IMR-90 (cell line): ENCODE measurements around the gene TCF7L1. TPM values are rescaled to one million over a fixed set of nuclear protein-coding genes. Genes with fewer than 3 reads are reported as not detected.

Source experiments
- ATAC-seq: fragments of 200-7000 bp; cut with Tn5 transposase; 2 replicates; pipeline ENCODE4 v1.9.1; 2020; ENCODE audit warnings: low read depth, mild to moderate bottlenecking, moderate library complexity
- Bru-seq: library from RNA; stranded (reverse); fragments of 400-500 nt; gene quantifications from one replicate; lab custom pipeline; 2021; lab: Mats Ljungman, UMichigan
- BruChase-seq, 2 experiments: library from RNA; stranded (reverse); fragments of 400-500 nt; gene quantifications; one replicate each; lab custom pipeline; 2021; lab: Mats Ljungman, UMichigan
- BruUV-seq: library from RNA; stranded (reverse); fragments of 400-500 nt; replicated peaks from 2 replicates; lab custom pipeline; 2021; lab: Mats Ljungman, UMichigan
- CTCF ChIA-PET: fragments of 300-600 bp; formaldehyde crosslinking; extraction: SDS; loops from one replicate; lab custom pipeline; 2021; ENCODE audit warnings: antibody characterized with exemption; lab: Yijun Ruan, JAX
- POLR2A ChIA-PET: fragments of 300-600 bp; sonication (Branson Sonifier 250); formaldehyde crosslinking; loops from one replicate; lab custom pipeline; 2022; ENCODE audit warnings: antibody characterized with exemption; ENCODE audit not compliant: unreplicated experiment; lab: Charles Lee
- DNase-seq: peaks from one replicate; pipeline ENCODE4 v3.0.0; 2013
- H2AFZ ChIP-seq: replicated peaks from 2 replicates; pipeline ENCODE3; 2013; ENCODE audit warnings: low read length, mild to moderate bottlenecking; ENCODE audit not compliant: poor library complexity
- H2AK5ac ChIP-seq: 2 replicates; pipeline ENCODE4 v1.6.1; 2013; ENCODE audit warnings: low read depth, low read length, inconsistent platforms
- H2AK9ac ChIP-seq: replicated peaks from 2 replicates; pipeline ENCODE3; 2013; ENCODE audit warnings: mild to moderate bottlenecking, low read depth, low read length, moderate library complexity; ENCODE audit not compliant: poor library complexity
- H2BK120ac ChIP-seq: 2 replicates; pipeline ENCODE4 v1.6.1; 2013; ENCODE audit warnings: low read depth, low read length, inconsistent platforms
- H2BK15ac ChIP-seq: 3 replicates; pipeline ENCODE4 v1.6.1; 2013; ENCODE audit warnings: low read depth, low read length, inconsistent platforms
- H2BK20ac ChIP-seq: 2 replicates; pipeline ENCODE4 v1.6.1; 2013; ENCODE audit warnings: low read depth, mild to moderate bottlenecking, inconsistent platforms, low read length, moderate library complexity
- H2BK5ac ChIP-seq: 2 replicates; pipeline ENCODE4 v1.6.1; 2013; ENCODE audit warnings: mild to moderate bottlenecking, low read depth, low read length, inconsistent platforms; ENCODE audit not compliant: poor library complexity, severe bottlenecking
- H3K14ac ChIP-seq: replicated peaks from 2 replicates; pipeline ENCODE4 v1.6.1; 2013; ENCODE audit warnings: low read depth, low read length, inconsistent platforms
- H3K18ac ChIP-seq: 2 replicates; pipeline ENCODE4 v1.6.1; 2013; ENCODE audit warnings: low read depth, low read length, control low read depth
- H3K23ac ChIP-seq: 2 replicates; pipeline ENCODE4 v1.6.1; 2013; ENCODE audit warnings: low read depth, low read length, inconsistent platforms
- H3K27ac ChIP-seq: 2 replicates; pipeline ENCODE4 v1.5.1; 2013; ENCODE audit warnings: mild to moderate bottlenecking, control low read depth, low read length; ENCODE audit not compliant: insufficient read depth
- H3K27me3 ChIP-seq: 2 replicates; pipeline ENCODE4 v1.6.1; 2013; ENCODE audit warnings: low read length; ENCODE audit not compliant: control insufficient read depth, insufficient read depth
- H3K36me3 ChIP-seq: 2 replicates; pipeline ENCODE4 v1.6.1; 2013; ENCODE audit warnings: low read length, mixed read lengths; ENCODE audit not compliant: control insufficient read depth, insufficient read depth
- H3K4ac ChIP-seq: 2 replicates; pipeline ENCODE4 v1.6.1; 2013; ENCODE audit warnings: low read depth, low read length, inconsistent platforms
- H3K4me1 ChIP-seq: 2 replicates; pipeline ENCODE4 v1.6.1; 2013; ENCODE audit warnings: low read length, mixed read lengths; ENCODE audit not compliant: control insufficient read depth, insufficient read depth
- H3K4me2 ChIP-seq: 2 replicates; pipeline ENCODE4 v1.6.1; 2013; ENCODE audit warnings: low read depth, mild to moderate bottlenecking, control low read depth, low read length, moderate library complexity
- H3K4me3 ChIP-seq: 2 replicates; pipeline ENCODE4 v1.5.1; 2013; ENCODE audit warnings: low read depth, mild to moderate bottlenecking, control low read depth, low read length, moderate library complexity; ENCODE audit not compliant: insufficient read depth
- H3K56ac ChIP-seq: 2 replicates; pipeline ENCODE4 v1.6.1; 2013; ENCODE audit warnings: low read length, inconsistent platforms; ENCODE audit not compliant: insufficient read depth; ENCODE audit errors: extremely low read depth
- H3K79me1 ChIP-seq, 2 experiments: 2 replicates each; pipeline ENCODE4 v1.6.1; 2013; ENCODE audit warnings: low read length in 2 of 2, inconsistent platforms in 1 of 2, low read depth in 1 of 2
- H3K9ac ChIP-seq: 2 replicates; pipeline ENCODE4 v1.6.1; 2013; ENCODE audit warnings: low read depth, low read length, control low read depth
- H3K9me1 ChIP-seq: 2 replicates; pipeline ENCODE4 v1.6.1; 2013; ENCODE audit warnings: low read length, inconsistent platforms; ENCODE audit not compliant: insufficient read depth
- H3K9me3 ChIP-seq: 2 replicates; pipeline ENCODE4 v1.6.1; 2013; ENCODE audit warnings: low read length; ENCODE audit not compliant: control insufficient read depth, insufficient read depth
- H4K20me1 ChIP-seq: 2 replicates; pipeline ENCODE4 v1.6.1; 2013; ENCODE audit warnings: low read length, inconsistent platforms; ENCODE audit not compliant: insufficient read depth
- H4K5ac ChIP-seq: 2 replicates; pipeline ENCODE4 v1.6.1; 2013; ENCODE audit warnings: mild to moderate bottlenecking, low read depth, low read length, control low read depth
- H4K8ac ChIP-seq, 2 experiments: 2 replicates each; pipeline ENCODE4 v1.6.1; 2013; ENCODE audit warnings: low read depth in 2 of 2, low read length in 2 of 2, control low read depth in 1 of 2, inconsistent platforms in 1 of 2
- H4K91ac ChIP-seq: 2 replicates; pipeline ENCODE4 v1.6.1; 2013; ENCODE audit warnings: low read depth, low read length, inconsistent platforms; ENCODE audit not compliant: insufficient read depth
- CEBPB ChIP-seq: IDR thresholded peaks from 2 replicates; pipeline ENCODE4 v1.6.1; 2012; ENCODE audit warnings: low read depth, low read length, improper control_type of control experiment
- CHD1 ChIP-seq: IDR thresholded peaks from 2 replicates; pipeline ENCODE4 v1.6.1; 2012; ENCODE audit warnings: low read depth, low read length, improper control_type of control experiment
- ELK1 ChIP-seq: fragments of 150-350 bp; IDR thresholded peaks from 2 replicates; pipeline ENCODE4 v1.6.1; 2016; ENCODE audit warnings: low read depth, mild to moderate bottlenecking, low read length, moderate library complexity, borderline replicate concordance
- FOS ChIP-seq: fragments of 150-350 bp; IDR thresholded peaks from 2 replicates; pipeline ENCODE4 v1.6.1; 2016; ENCODE audit warnings: low read depth, low read length
- MAFK ChIP-seq: IDR thresholded peaks from 2 replicates; pipeline ENCODE4 v1.6.1; 2012; ENCODE audit warnings: low read depth, low read length, improper control_type of control experiment
- MAZ ChIP-seq: IDR thresholded peaks from 2 replicates; pipeline ENCODE4 v1.6.1; 2012; ENCODE audit warnings: low read depth, mild to moderate bottlenecking, low read length, improper control_type of control experiment, moderate library complexity, borderline replicate concordance
- MXI1 ChIP-seq: IDR thresholded peaks from 2 replicates; pipeline ENCODE4 v1.6.1; 2012; ENCODE audit warnings: low read depth, mild to moderate bottlenecking, low read length, moderate library complexity, borderline replicate concordance
- POLR2A ChIP-seq: IDR thresholded peaks from 2 replicates; pipeline ENCODE4 v1.6.1; 2012; ENCODE audit warnings: mild to moderate bottlenecking, low read depth, low read length
- RAD21 ChIP-seq: IDR thresholded peaks from 2 replicates; pipeline ENCODE4 v1.6.1; 2012; ENCODE audit warnings: low read length, improper control_type of control experiment
- RCOR1 ChIP-seq: IDR thresholded peaks from 2 replicates; pipeline ENCODE4 v1.6.1; 2012; ENCODE audit warnings: mild to moderate bottlenecking, low read length, improper control_type of control experiment; ENCODE audit not compliant: insufficient replicate concordance
- RFX5 ChIP-seq: IDR thresholded peaks from 2 replicates; pipeline ENCODE4 v1.8.0; 2012; ENCODE audit warnings: low read depth, mild to moderate bottlenecking, low read length, moderate library complexity
- SMC3 ChIP-seq: fragments of 150-350 bp; IDR thresholded peaks from 2 replicates; pipeline ENCODE4 v1.6.1; 2016; ENCODE audit warnings: low read depth, mild to moderate bottlenecking, antibody characterized with exemption, low read length, moderate library complexity
- USF2 ChIP-seq: fragments of 150-350 bp; IDR thresholded peaks from 2 replicates; pipeline ENCODE4 v1.6.1; 2017; ENCODE audit warnings: mild to moderate bottlenecking, antibody characterized with exemption, low read length, low read depth
- WGBS, 2 experiments: methylation state at CpG; one replicate each; pipeline versions ENCODE4 v1.1.5 to v1.1.7; 2013; ENCODE audit warnings: missing lambda C conversion rate in 2 of 2; ENCODE audit not compliant: insufficient read length in 1 of 2; ENCODE audit errors: extremely low coverage in 2 of 2; 5-methylcytosine and 5-hydroxymethylcytosine counted together
- dilution Hi-C: fragments of 300-500 bp; cut with HindIII; formaldehyde crosslinking; loops from one replicate; pipeline ENCODE4 v1.14.3; 2018; ENCODE audit warnings: low sequenced_read_pairs; ENCODE audit not compliant: unreplicated experiment
- in situ Hi-C: fragments of 300-500 bp; cut with MboI; formaldehyde crosslinking; loops from 3 replicates; pipeline ENCODE4 v1.14.3; 2019; ENCODE audit warnings: low sequenced_read_pairs, inconsistent platforms, mixed read lengths
- intact Hi-C: fragments of 100-400 bp; cut with micrococcal nuclease; formaldehyde crosslinking; loops from 2 replicates; pipeline ENCODE4 v1.10.0; 2022
- long read RNA-seq: library from polyadenylated mRNA; unstranded; transcript quantifications from one replicate; pipeline ENCODE4 v2.0.0, GENCODE V29; 2021; ENCODE audit not compliant: unreplicated experiment
- polyA plus RNA-seq, 3 experiments: library from polyadenylated mRNA; depleted of rRNA; stranded (reverse); fragments of >200 nt; gene quantifications; 2 replicates each; pipeline ENCODE4 v1.2.3, GENCODE V29; 2012; ENCODE audit warnings: low replicate concordance in 1 of 3
- total RNA-seq: library from RNA; depleted of rRNA; stranded (reverse); fragments of >200 nt; gene quantifications from 2 replicates; pipeline ENCODE4 v1.2.3, GENCODE V29; 2012; rRNA removed

TCF7L1 gene
- total RNA-seq (0.72 and 1.1 TPM in 2 replicates), polyA plus RNA-seq (2012; rRNA removed) (9.5 and 11.1 TPM in 2 replicates), Bru-seq, nascent RNA (percentile 85 among the genes with signal in this experiment), BruChase-seq, experiment 1, labeled RNA remaining after a 6-hour chase (percentile 89 among the genes with signal in this experiment), BruChase-seq, experiment 2, labeled RNA remaining after a 2-hour chase (percentile 91 among the genes with signal in this experiment)
- polyA plus RNA-seq (2012; cell fraction: cytosol; rRNA removed): 12.0 and 13.9 TPM in 2 replicates
- polyA plus RNA-seq (2012; cell fraction: nucleus; rRNA removed; ENCODE audit: low replicate concordance): 26.5 and 34.3 TPM in 2 replicates
- long read RNA-seq, partial matches to known transcripts: 2 of 9 reads
- long read RNA-seq, other reads (novel, unspliced or antisense): 5 of 9 reads

GRCh38 chr2:85132834-85133637 is at the start of gene TCF7L1:
TSS of gene TCF7L1 (plus strand) at chr2:85133392. CDS start at chr2:85133685, 293 bp downstream.
- Histone ChIP-seq H3K4me1 (peaks cover 10% of the 10 kb centered on the region), H3K9me1 (no peaks in the 10 kb centered on the region; the same call in 1 of the 2 replicates), H3K27me3 (no peaks in the 10 kb centered on the region), H4K8ac (peak within 1 kb of the TSS in 1 of 2 experiments; percentile 83; a peak in 2 of 4 replicates), H3K4ac (peak within 1 kb of the TSS; percentile 53), H3K9ac (peak within 1 kb of the TSS; percentile 98), H3K9me3 (no peaks in the 10 kb centered on the region), H4K91ac (peak within 1 kb of the TSS; percentile 67; the same call in 1 of the 2 replicates), H2BK15ac (peak within 1 kb of the TSS; percentile 9; the same call in 1 of the 3 replicates), H3K23ac (peak within 1 kb of the TSS; percentile 47; the same call in 1 of the 2 replicates), H2BK5ac (peak within 1 kb of the TSS; percentile 75), H3K4me3 (peak within 1 kb of the TSS; percentile 100), H3K4me2 (peak within 1 kb of the TSS; percentile 85), H2AK9ac (peak within 1 kb of the TSS; percentile 82), H3K27ac (peak within 1 kb of the TSS; percentile 95), H3K79me1 (peaks cover 22 to 48% of the 10 kb centered on the region in 2 experiments), H4K20me1 (peaks cover 30% of the 10 kb centered on the region), H2BK120ac (peak within 1 kb of the TSS; percentile 55; the same call in 1 of the 2 replicates), H3K14ac (peak within 1 kb of the TSS; percentile 66), H2AK5ac (peak within 1 kb of the TSS; percentile 30; the same call in 1 of the 2 replicates), H4K5ac (peak within 1 kb of the TSS; percentile 41; the same call in 1 of the 2 replicates), H3K56ac (no peak within 1 kb of the TSS), H3K36me3 (peaks cover 7% of the 10 kb centered on the region; the same call in 1 of the 2 replicates), H2AFZ (peak within 1 kb of the TSS; percentile 99), H2BK20ac (no peak within 1 kb of the TSS), H3K18ac (peak within 1 kb of the TSS; percentile 95)
- DNase-seq (peak; percentile 88), ATAC-seq (peak; percentile 89)
- BruUV-seq: no TSS peak
- in situ Hi-C loops (loop anchor here (5.0 kb wide), 1 partner anchor 154 kb away; no protein-coding TSS in a partner anchor), intact Hi-C loops (loop anchor here (1.0 to 2.0 kb wide), 4 partner anchors 30 to 165 kb away; no protein-coding TSS in a partner anchor), dilution Hi-C loops (no loop called here)
- POLR2A ChIA-PET: interaction anchor here (0.6 kb wide), 1 partner anchor 18 kb away, joined by 3 read pairs; no protein-coding TSS in a partner anchor
- 1% methylated on average over 22 of the region's 91 CpGs; no CpG with 5 or more reads in 1 of the 2 experiments for WGBS, 2 experiments
- CTCF ChIA-PET: interaction anchor here (0.6 to 2.3 kb wide), 14 partner anchors 11 to 415 kb away, joined by 3 to 14 read pairs (median 4); no protein-coding TSS in a partner anchor
- TF ChIP-seq MAZ (peak; percentile 84; the same call in 1 of the 2 replicates), USF2 (no peak), ELK1 (no peak), CHD1 (0 out of 2 replicates have a peak, but pooled peaks have one; percentile 46), RCOR1 (no peak), CEBPB (no peak), RAD21 (peak; percentile 92), SMC3 (peak; percentile 89), MXI1 (peak; percentile 52; the same call in 1 of the 2 replicates), MAFK (no peak), POLR2A (0 out of 2 replicates have a peak, but pooled peaks have one; percentile 12), FOS (no peak), RFX5 (no peak)
